MM.1S (cell line): Measurements from ENCODE around the gene SLC29A1.
A peak's percentile ranks its signal among the peaks of the same experiment; 100 is the strongest.

Experiments used
- DNase-seq: peaks from one replicate; pipeline ENCODE4 v3.0.0-alpha.2; 2015
- H2AFZ ChIP-seq: fragments of 300-600 bp; sonication (generic); 2 replicates; pipeline ENCODE4 v1.6.0; 2016; ENCODE audit warnings: antibody characterized with exemption, low read length
- H3F3A ChIP-seq: fragments of 300-600 bp; sonication (generic); 2 replicates; pipeline ENCODE4 v1.6.1; 2016; ENCODE audit warnings: mild to moderate bottlenecking, antibody characterized with exemption, low read length, moderate library complexity, mixed read lengths; ENCODE audit not compliant: insufficient read depth
- H3K27ac ChIP-seq: fragments of 300-600 bp; sonication (generic); 2 replicates; pipeline ENCODE4 v1.5.1; 2016; ENCODE audit warnings: mild to moderate bottlenecking, low read length
- H3K27me3 ChIP-seq: fragments of 300-600 bp; sonication (generic); replicated peaks from 2 replicates; pipeline ENCODE4 v1.6.0; 2016; ENCODE audit warnings: low read length; ENCODE audit not compliant: insufficient read depth
- H3K36me3 ChIP-seq: fragments of 300-600 bp; sonication (generic); replicated peaks from 2 replicates; pipeline ENCODE4 v1.6.1; 2016; ENCODE audit warnings: mild to moderate bottlenecking, low read length, mixed read lengths; ENCODE audit not compliant: insufficient read depth
- H3K4me1 ChIP-seq: fragments of 300-600 bp; sonication (generic); 2 replicates; pipeline ENCODE4 v1.6.1; 2016; ENCODE audit warnings: low read length, mixed read lengths
- H3K4me2 ChIP-seq: fragments of 300-600 bp; sonication (generic); 2 replicates; pipeline ENCODE4 v1.6.0; 2016; ENCODE audit warnings: low read depth, low read length
- H3K4me3 ChIP-seq: fragments of 300-600 bp; sonication (generic); 2 replicates; pipeline ENCODE4 v1.5.1; 2016; ENCODE audit warnings: low read length, mixed read lengths
- H3K79me2 ChIP-seq: fragments of 300-600 bp; sonication (generic); 2 replicates; pipeline ENCODE4 v1.6.1; 2016; ENCODE audit warnings: mixed run types, low read length, mixed read lengths
- H3K9ac ChIP-seq: fragments of 300-600 bp; sonication (generic); 2 replicates; pipeline ENCODE4 v1.6.1; 2016; ENCODE audit warnings: low read length, mixed read lengths
- H3K9me2 ChIP-seq: fragments of 300-600 bp; sonication (generic); replicated peaks from 2 replicates; pipeline ENCODE4 v1.6.1; 2016; ENCODE audit warnings: mild to moderate bottlenecking, low read length, mixed read lengths; ENCODE audit not compliant: insufficient read depth
- H3K9me3 ChIP-seq: fragments of 300-600 bp; sonication (generic); replicated peaks from 2 replicates; pipeline ENCODE4 v1.6.1; 2016; ENCODE audit warnings: mild to moderate bottlenecking, low read length, mixed read lengths; ENCODE audit not compliant: insufficient read depth
- H4K20me1 ChIP-seq: fragments of 300-600 bp; sonication (generic); 2 replicates; pipeline ENCODE4 v1.6.1; 2016; ENCODE audit warnings: mild to moderate bottlenecking, low read length, moderate library complexity, mixed read lengths; ENCODE audit not compliant: insufficient read depth
- EZH2 ChIP-seq: fragments of 300-600 bp; sonication (generic); optimal IDR thresholded peaks from 2 replicates; pipeline ENCODE3; 2017; ENCODE audit warnings: low read depth, mild to moderate bottlenecking, antibody characterized with exemption, low read length, mixed read lengths
- EZH2phosphoT487 ChIP-seq: fragments of 300-600 bp; sonication (generic); IDR thresholded peaks from 2 replicates; pipeline ENCODE4 v1.6.1; 2018; ENCODE audit warnings: antibody characterized with exemption, low read length
- TF ChIP-seq, protein P1 (sequence below): fragments of 300-600 bp; sonication (generic); IDR thresholded peaks from 2 replicates; pipeline ENCODE4 v1.5.1; 2016; ENCODE audit warnings: antibody characterized with exemption, low read length, mixed read lengths

The SLC29A1 gene

DNA sequence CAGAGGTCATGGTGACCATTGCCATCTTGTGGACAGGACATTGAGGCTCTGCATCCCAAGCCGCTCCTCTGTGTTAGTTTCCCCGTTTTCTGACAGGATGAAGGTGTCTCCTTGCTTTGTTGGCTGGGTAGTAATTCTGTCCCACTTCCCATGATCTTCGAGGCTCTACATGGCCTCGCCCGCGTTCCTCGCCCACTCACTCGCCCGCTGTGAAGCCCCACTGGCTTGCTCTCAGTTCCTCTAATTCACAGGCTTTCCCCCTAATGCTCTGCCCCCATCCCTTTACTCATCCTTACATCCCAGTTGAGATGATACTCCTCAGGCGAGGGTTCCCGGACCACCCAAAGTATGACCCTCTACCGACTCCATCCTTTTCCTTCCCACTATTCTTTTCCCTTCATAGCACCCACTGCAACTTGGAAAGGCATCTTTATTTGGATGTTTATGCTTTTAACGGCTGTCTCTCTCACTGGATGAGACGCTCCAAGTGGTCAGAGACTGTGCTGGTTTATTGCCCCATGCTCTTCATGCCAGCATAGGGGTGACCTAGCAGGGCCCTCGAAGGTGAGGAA is 34.4 kb downstream of the SLC29A1 start:
- Histone ChIP-seq H3K36me3 (peaks cover 4% of the 10 kb centered on the region), H3K79me2 (peaks cover 59% of the 10 kb centered on the region), H3F3A (peaks cover 64% of the 10 kb centered on the region), H3K4me1 (peaks cover 44% of the 10 kb centered on the region), H3K4me2 (peak overlapping the region; percentile 70), H3K4me3 (peak overlapping the region; percentile 43), H3K9me3 (no peaks in the 10 kb centered on the region), H3K27me3 (no peaks in the 10 kb centered on the region), H3K9ac (peak overlapping the region; percentile 55; the same call in 1 of the 2 replicates), H3K9me2 (no peaks in the 10 kb centered on the region), H2AFZ (peak overlapping the region; percentile 21; the same call in 1 of the 2 replicates), H3K27ac (peak overlapping the region; percentile 41; the same call in 1 of the 2 replicates), H4K20me1 (peaks cover 19% of the 10 kb centered on the region)
- DNase-seq = no peak
- TF ChIP-seq EZH2phosphoT487 = no peak

DNA sequence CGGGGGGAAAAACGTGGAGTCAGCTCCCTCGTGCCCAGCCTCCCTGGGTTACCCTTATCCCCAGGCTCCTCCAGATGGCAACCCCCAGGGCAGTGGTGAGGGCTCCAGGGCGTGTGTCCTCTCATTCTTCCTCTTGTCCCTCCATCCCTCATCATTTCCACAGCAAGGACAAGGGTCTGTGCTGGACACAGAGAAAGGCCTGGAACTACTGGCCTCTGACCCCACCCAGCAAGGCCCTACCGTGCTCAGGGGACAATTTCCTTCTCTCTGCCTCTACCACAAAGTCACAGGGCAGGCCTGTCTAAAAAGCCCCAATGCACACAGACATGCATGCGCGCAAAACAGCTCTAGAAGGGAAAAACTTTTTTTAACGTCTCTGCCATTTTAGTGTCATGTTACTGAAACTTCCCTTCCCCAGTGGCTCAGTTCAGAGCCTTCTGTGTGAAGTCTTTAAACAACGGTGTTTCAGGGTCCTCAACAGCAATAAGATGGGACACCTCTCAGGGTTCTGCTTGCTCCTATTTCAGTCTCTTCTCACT is 35.0 kb downstream of the SLC29A1 start:
- Histone ChIP-seq H3K4me1 (peaks cover 45% of the 10 kb centered on the region), H3F3A (peaks cover 64% of the 10 kb centered on the region), H3K27ac (no peak overlapping the region; the same call in 1 of the 2 replicates), H3K9me3 (no peaks in the 10 kb centered on the region), H3K79me2 (peaks cover 59% of the 10 kb centered on the region), H3K4me3 (no peak overlapping the region), H3K9me2 (no peaks in the 10 kb centered on the region), H3K36me3 (peaks cover 4% of the 10 kb centered on the region), H2AFZ (no peak overlapping the region), H3K4me2 (no peak overlapping the region), H3K9ac (no peak overlapping the region), H3K27me3 (no peaks in the 10 kb centered on the region), H4K20me1 (peaks cover 14% of the 10 kb centered on the region)
- TF ChIP-seq, protein P1, sequence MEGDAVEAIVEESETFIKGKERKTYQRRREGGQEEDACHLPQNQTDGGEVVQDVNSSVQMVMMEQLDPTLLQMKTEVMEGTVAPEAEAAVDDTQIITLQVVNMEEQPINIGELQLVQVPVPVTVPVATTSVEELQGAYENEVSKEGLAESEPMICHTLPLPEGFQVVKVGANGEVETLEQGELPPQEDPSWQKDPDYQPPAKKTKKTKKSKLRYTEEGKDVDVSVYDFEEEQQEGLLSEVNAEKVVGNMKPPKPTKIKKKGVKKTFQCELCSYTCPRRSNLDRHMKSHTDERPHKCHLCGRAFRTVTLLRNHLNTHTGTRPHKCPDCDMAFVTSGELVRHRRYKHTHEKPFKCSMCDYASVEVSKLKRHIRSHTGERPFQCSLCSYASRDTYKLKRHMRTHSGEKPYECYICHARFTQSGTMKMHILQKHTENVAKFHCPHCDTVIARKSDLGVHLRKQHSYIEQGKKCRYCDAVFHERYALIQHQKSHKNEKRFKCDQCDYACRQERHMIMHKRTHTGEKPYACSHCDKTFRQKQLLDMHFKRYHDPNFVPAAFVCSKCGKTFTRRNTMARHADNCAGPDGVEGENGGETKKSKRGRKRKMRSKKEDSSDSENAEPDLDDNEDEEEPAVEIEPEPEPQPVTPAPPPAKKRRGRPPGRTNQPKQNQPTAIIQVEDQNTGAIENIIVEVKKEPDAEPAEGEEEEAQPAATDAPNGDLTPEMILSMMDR = no peak
- TF ChIP-seq EZH2 (no peak), EZH2phosphoT487 (no peak)
- no peak for DNase-seq

DNA sequence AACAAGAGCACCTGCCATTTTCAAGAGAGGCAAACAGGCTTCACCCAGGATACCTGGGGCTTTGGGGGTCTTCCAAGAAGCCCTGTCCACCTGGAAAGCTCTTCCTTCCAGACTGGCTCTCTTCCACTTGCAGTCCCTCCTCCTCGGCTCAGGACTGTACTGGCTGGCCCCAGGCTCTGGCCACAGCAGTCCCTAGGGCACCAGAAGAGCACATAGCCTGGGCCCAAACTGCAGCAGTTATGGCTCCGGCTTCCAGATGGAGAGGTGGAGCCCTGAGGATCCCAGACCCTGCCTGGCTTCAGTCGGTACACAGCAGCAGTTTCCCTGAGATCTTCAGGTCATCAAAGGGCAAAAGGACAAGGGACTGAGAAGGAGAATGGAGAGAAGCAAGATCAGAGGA is 35.5 kb downstream of the SLC29A1 start:
- peaks cover 60% of the 10 kb centered on the region for H3K79me2 ChIP-seq
- H3K36me3 ChIP-seq = no peaks in the 10 kb centered on the region; the same call in none of the 2 replicates
- DNase-seq = no peak
- peaks cover 64% of the 10 kb centered on the region for H3F3A ChIP-seq
- H3K27ac ChIP-seq = no peak overlapping the region; the same call in 1 of the 2 replicates
- H2AFZ ChIP-seq = no peak overlapping the region
- no peak for TF ChIP-seq EZH2phosphoT487
- no peak for TF ChIP-seq EZH2
- TF ChIP-seq, protein P1 = no peak
- H3K9me3 ChIP-seq = no peaks in the 10 kb centered on the region
- no peaks in the 10 kb centered on the region for H3K27me3 ChIP-seq
- no peak overlapping the region for H3K4me3 ChIP-seq
- H3K4me1 ChIP-seq = peaks cover 40% of the 10 kb centered on the region
- peaks cover 10% of the 10 kb centered on the region for H4K20me1 ChIP-seq
- H3K9ac ChIP-seq = no peak overlapping the region
- no peak overlapping the region for H3K4me2 ChIP-seq
- H3K9me2 ChIP-seq = no peaks in the 10 kb centered on the region

DNA sequence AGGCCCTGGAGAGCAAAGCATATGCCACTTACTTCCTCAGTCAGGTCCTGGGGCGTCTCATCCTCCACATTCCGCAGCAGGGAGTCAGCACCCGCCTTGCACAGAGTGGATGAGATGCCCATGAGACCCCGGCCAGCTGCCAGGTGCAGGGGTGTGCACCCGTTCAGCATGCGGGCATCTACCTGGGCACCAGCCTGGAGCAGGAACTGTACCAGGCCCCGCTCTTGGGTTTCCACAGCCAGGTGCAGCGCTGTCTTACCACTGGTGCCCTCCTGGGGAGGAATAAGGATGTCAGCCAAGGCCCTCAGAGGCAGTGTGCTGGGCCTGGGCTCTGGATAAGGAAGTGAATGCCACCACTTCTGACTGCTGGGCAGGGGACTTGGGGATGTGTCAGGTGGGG is 36.6 kb downstream of the SLC29A1 start:
- Histone ChIP-seq H3K4me2 (no peak overlapping the region), H3K9me2 (no peaks in the 10 kb centered on the region), H4K20me1 (peaks cover 3% of the 10 kb centered on the region; the same call in 1 of the 2 replicates), H3F3A (peaks cover 63% of the 10 kb centered on the region), H3K36me3 (no peaks in the 10 kb centered on the region; the same call in 1 of the 2 replicates), H3K4me1 (peaks cover 36% of the 10 kb centered on the region), H3K4me3 (no peak overlapping the region), H3K9ac (no peak overlapping the region), H2AFZ (no peak overlapping the region), H3K9me3 (no peaks in the 10 kb centered on the region), H3K27me3 (no peaks in the 10 kb centered on the region), H3K27ac (no peak overlapping the region), H3K79me2 (peaks cover 62% of the 10 kb centered on the region)
- TF ChIP-seq EZH2phosphoT487 = no peak
- TF ChIP-seq, protein P1 = no peak
- no peak for TF ChIP-seq EZH2
- no peak for DNase-seq
